ENCODE data around the gene ADARB2.

Gene ADARB2

DNA sequence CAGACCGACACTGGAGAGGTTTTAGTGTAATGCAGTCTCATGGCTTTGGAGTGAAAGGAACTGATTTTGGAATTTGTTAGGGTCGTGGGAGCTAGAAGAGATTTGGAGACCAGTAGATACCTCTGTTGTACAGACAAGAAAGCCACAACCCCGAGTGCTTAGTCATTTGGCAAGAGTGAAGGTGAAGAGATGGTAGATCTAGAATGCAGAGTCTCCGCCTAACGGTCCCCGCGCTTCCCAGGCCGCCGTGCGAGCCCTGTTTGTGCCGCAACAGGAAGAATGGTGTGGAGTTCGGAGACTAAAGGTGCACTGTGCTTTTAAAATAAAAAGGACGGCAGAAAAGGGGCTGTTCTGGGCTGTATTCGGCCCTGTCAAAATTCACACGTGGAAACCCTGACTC, 186.7 kb downstream of the ADARB2 start:
- Histone ChIP-seq H3K4me3 (replicated peaks; ENCODE audit: insufficient read depth, low read length) (no peak overlapping the region), H3K27ac (replicated peaks) (no peak overlapping the region), H3K27me3 (ENCODE audit: insufficient read depth, poor library complexity, severe bottlenecking) (no peaks in the 10 kb centered on the region)
- no peak for TF ChIP-seq POLR2AphosphoS5 (IDR thresholded peaks at IDR 0.05; ENCODE audit: low read depth)
- TF ChIP-seq, protein P1, sequence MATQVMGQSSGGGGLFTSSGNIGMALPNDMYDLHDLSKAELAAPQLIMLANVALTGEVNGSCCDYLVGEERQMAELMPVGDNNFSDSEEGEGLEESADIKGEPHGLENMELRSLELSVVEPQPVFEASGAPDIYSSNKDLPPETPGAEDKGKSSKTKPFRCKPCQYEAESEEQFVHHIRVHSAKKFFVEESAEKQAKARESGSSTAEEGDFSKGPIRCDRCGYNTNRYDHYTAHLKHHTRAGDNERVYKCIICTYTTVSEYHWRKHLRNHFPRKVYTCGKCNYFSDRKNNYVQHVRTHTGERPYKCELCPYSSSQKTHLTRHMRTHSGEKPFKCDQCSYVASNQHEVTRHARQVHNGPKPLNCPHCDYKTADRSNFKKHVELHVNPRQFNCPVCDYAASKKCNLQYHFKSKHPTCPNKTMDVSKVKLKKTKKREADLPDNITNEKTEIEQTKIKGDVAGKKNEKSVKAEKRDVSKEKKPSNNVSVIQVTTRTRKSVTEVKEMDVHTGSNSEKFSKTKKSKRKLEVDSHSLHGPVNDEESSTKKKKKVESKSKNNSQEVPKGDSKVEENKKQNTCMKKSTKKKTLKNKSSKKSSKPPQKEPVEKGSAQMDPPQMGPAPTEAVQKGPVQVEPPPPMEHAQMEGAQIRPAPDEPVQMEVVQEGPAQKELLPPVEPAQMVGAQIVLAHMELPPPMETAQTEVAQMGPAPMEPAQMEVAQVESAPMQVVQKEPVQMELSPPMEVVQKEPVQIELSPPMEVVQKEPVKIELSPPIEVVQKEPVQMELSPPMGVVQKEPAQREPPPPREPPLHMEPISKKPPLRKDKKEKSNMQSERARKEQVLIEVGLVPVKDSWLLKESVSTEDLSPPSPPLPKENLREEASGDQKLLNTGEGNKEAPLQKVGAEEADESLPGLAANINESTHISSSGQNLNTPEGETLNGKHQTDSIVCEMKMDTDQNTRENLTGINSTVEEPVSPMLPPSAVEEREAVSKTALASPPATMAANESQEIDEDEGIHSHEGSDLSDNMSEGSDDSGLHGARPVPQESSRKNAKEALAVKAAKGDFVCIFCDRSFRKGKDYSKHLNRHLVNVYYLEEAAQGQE (IDR thresholded peaks at IDR 0.05; ENCODE audit: insufficient replicate concordance, low read depth), result no peak
- TF ChIP-seq, protein P2, sequence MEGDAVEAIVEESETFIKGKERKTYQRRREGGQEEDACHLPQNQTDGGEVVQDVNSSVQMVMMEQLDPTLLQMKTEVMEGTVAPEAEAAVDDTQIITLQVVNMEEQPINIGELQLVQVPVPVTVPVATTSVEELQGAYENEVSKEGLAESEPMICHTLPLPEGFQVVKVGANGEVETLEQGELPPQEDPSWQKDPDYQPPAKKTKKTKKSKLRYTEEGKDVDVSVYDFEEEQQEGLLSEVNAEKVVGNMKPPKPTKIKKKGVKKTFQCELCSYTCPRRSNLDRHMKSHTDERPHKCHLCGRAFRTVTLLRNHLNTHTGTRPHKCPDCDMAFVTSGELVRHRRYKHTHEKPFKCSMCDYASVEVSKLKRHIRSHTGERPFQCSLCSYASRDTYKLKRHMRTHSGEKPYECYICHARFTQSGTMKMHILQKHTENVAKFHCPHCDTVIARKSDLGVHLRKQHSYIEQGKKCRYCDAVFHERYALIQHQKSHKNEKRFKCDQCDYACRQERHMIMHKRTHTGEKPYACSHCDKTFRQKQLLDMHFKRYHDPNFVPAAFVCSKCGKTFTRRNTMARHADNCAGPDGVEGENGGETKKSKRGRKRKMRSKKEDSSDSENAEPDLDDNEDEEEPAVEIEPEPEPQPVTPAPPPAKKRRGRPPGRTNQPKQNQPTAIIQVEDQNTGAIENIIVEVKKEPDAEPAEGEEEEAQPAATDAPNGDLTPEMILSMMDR (IDR thresholded peaks at IDR 0.05; ENCODE audit: insufficient read depth, low read length), result no peak
- no peak for TF ChIP-seq SPI1 (IDR thresholded peaks at IDR 0.05; ENCODE audit: borderline replicate concordance, low read depth)
- TF ChIP-seq GABPA (IDR thresholded peaks at IDR 0.05; ENCODE audit: low read depth), result no peak
- no peak for DNase-seq (ENCODE audit: low read depth in 1 of 2, low spot score in 1 of 2)

DNA sequence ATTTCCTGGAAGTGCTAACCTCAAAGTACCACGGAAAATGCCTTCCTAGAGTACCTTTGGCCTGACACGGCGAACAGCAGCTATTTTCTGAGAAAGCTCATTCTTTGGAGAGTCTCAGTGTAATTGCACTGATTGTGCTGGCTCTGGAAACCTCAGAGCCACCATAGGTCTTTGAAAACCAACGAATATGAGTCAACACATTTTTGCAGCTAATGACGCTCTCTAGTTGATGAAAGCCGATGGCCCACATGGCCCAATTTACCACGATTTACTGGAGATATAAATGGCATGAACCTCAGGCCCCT, 187.1 kb downstream of the ADARB2 start:
- TF ChIP-seq, protein P1 (IDR thresholded peaks at IDR 0.05; ENCODE audit: insufficient replicate concordance, low read depth), result no peak
- TF ChIP-seq GABPA (IDR thresholded peaks at IDR 0.05; ENCODE audit: low read depth) (no peak), POLR2AphosphoS5 (IDR thresholded peaks at IDR 0.05; ENCODE audit: low read depth) (no peak), SPI1 (IDR thresholded peaks at IDR 0.05; ENCODE audit: borderline replicate concordance, low read depth) (no peak)
- TF ChIP-seq, protein P2 (IDR thresholded peaks at IDR 0.05; ENCODE audit: insufficient read depth, low read length), result no peak
- no peak for DNase-seq (ENCODE audit: low read depth in 1 of 2, low spot score in 1 of 2)

DNA sequence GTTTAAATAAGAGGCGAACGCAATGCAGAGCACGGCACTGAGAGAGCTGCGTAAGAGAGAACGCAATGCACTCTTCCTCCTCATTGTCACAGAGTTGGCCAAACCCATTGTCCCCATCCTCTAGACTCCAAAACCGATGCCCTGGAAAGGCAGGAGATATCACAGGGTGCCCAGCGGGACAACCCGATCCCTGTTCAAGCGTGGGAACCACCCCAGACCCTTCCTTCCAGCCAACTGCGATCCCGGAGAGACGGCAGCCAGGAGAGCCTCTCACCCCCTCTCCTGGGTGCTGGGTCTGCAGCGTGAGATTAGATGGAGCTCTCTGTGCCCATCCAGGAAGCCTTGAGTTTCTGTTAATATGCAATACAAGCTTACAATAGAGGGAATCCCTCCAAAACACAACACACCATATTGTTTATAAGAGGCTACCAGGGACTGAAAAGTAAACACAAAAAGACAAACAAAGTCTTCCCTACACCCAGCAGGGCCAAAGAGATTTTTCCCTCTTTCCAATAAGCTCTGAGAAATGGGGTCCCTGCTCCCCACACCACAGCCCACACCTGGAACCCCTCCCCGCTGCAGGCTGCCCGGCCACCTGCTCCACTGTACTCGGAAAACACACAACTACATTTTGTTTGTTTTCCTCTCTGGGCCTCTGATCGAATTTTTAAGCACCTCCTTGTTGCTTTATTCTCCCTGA, 187.6 kb downstream of the ADARB2 start:
- no peak for DNase-seq (ENCODE audit: low read depth in 1 of 2, low spot score in 1 of 2)
- no peak overlapping the region for H3K4me3 ChIP-seq (replicated peaks; ENCODE audit: insufficient read depth, low read length)
- no peaks in the 10 kb centered on the region for H3K27me3 ChIP-seq (ENCODE audit: insufficient read depth, poor library complexity, severe bottlenecking)
- H3K27ac ChIP-seq (replicated peaks), result no peak overlapping the region
- TF ChIP-seq GABPA (IDR thresholded peaks at IDR 0.05; ENCODE audit: low read depth) (no peak), POLR2AphosphoS5 (IDR thresholded peaks at IDR 0.05; ENCODE audit: low read depth) (no peak), SPI1 (IDR thresholded peaks at IDR 0.05; ENCODE audit: borderline replicate concordance, low read depth) (no peak)
- TF ChIP-seq, protein P2 (IDR thresholded peaks at IDR 0.05; ENCODE audit: insufficient read depth, low read length), result no peak
- TF ChIP-seq, protein P1 (IDR thresholded peaks at IDR 0.05; ENCODE audit: insufficient replicate concordance, low read depth), result no peak

More for the DNA sequence above, 187.1 kb downstream of the ADARB2 start:
- Histone ChIP-seq H3K27me3 (ENCODE audit: insufficient read depth, poor library complexity, severe bottlenecking) (no peaks in the 10 kb centered on the region), H3K27ac (replicated peaks) (no peak overlapping the region), H3K4me3 (replicated peaks; ENCODE audit: insufficient read depth, low read length) (no peak overlapping the region)

Data from HL-60 (cell line).